IMR-90 (cell line): Measurements from ENCODE around the gene USP43. TPM values are rescaled to one million over a fixed set of nuclear protein-coding genes. Genes with fewer than 3 reads are reported as not detected.

Source experiments
- ATAC-seq: fragments of 200-7000 bp; cut with Tn5 transposase; 2 replicates; pipeline ENCODE4 v1.9.1; 2020; ENCODE audit warnings: low read depth, mild to moderate bottlenecking, moderate library complexity
- BruUV-seq: library from RNA; stranded (reverse); fragments of 400-500 nt; replicated peaks from 2 replicates; lab custom pipeline; 2021; lab: Mats Ljungman, UMichigan
- CTCF ChIA-PET: fragments of 300-600 bp; formaldehyde crosslinking; extraction: SDS; loops from one replicate; lab custom pipeline; 2021; ENCODE audit warnings: antibody characterized with exemption; lab: Yijun Ruan, JAX
- POLR2A ChIA-PET: fragments of 300-600 bp; sonication (Branson Sonifier 250); formaldehyde crosslinking; loops from one replicate; lab custom pipeline; 2022; ENCODE audit warnings: antibody characterized with exemption; ENCODE audit not compliant: unreplicated experiment; lab: Charles Lee
- DNase-seq: peaks from one replicate; pipeline ENCODE4 v3.0.0; 2013
- H2AFZ ChIP-seq: replicated peaks from 2 replicates; pipeline ENCODE3; 2013; ENCODE audit warnings: low read length, mild to moderate bottlenecking; ENCODE audit not compliant: poor library complexity
- H2AK5ac ChIP-seq: 2 replicates; pipeline ENCODE4 v1.6.1; 2013; ENCODE audit warnings: low read depth, low read length, inconsistent platforms
- H2AK9ac ChIP-seq: replicated peaks from 2 replicates; pipeline ENCODE3; 2013; ENCODE audit warnings: mild to moderate bottlenecking, low read depth, low read length, moderate library complexity; ENCODE audit not compliant: poor library complexity
- H2BK120ac ChIP-seq: 2 replicates; pipeline ENCODE4 v1.6.1; 2013; ENCODE audit warnings: low read depth, low read length, inconsistent platforms
- H2BK15ac ChIP-seq: 3 replicates; pipeline ENCODE4 v1.6.1; 2013; ENCODE audit warnings: low read depth, low read length, inconsistent platforms
- H2BK20ac ChIP-seq: 2 replicates; pipeline ENCODE4 v1.6.1; 2013; ENCODE audit warnings: low read depth, mild to moderate bottlenecking, inconsistent platforms, low read length, moderate library complexity
- H2BK5ac ChIP-seq: 2 replicates; pipeline ENCODE4 v1.6.1; 2013; ENCODE audit warnings: mild to moderate bottlenecking, low read depth, low read length, inconsistent platforms; ENCODE audit not compliant: poor library complexity, severe bottlenecking
- H3K14ac ChIP-seq: replicated peaks from 2 replicates; pipeline ENCODE4 v1.6.1; 2013; ENCODE audit warnings: low read depth, low read length, inconsistent platforms
- H3K18ac ChIP-seq: 2 replicates; pipeline ENCODE4 v1.6.1; 2013; ENCODE audit warnings: low read depth, low read length, control low read depth
- H3K23ac ChIP-seq: 2 replicates; pipeline ENCODE4 v1.6.1; 2013; ENCODE audit warnings: low read depth, low read length, inconsistent platforms
- H3K27ac ChIP-seq: 2 replicates; pipeline ENCODE4 v1.5.1; 2013; ENCODE audit warnings: mild to moderate bottlenecking, control low read depth, low read length; ENCODE audit not compliant: insufficient read depth
- H3K27me3 ChIP-seq: 2 replicates; pipeline ENCODE4 v1.6.1; 2013; ENCODE audit warnings: low read length; ENCODE audit not compliant: control insufficient read depth, insufficient read depth
- H3K36me3 ChIP-seq: 2 replicates; pipeline ENCODE4 v1.6.1; 2013; ENCODE audit warnings: low read length, mixed read lengths; ENCODE audit not compliant: control insufficient read depth, insufficient read depth
- H3K4ac ChIP-seq: 2 replicates; pipeline ENCODE4 v1.6.1; 2013; ENCODE audit warnings: low read depth, low read length, inconsistent platforms
- H3K4me1 ChIP-seq: 2 replicates; pipeline ENCODE4 v1.6.1; 2013; ENCODE audit warnings: low read length, mixed read lengths; ENCODE audit not compliant: control insufficient read depth, insufficient read depth
- H3K4me2 ChIP-seq: 2 replicates; pipeline ENCODE4 v1.6.1; 2013; ENCODE audit warnings: low read depth, mild to moderate bottlenecking, control low read depth, low read length, moderate library complexity
- H3K4me3 ChIP-seq: 2 replicates; pipeline ENCODE4 v1.5.1; 2013; ENCODE audit warnings: low read depth, mild to moderate bottlenecking, control low read depth, low read length, moderate library complexity; ENCODE audit not compliant: insufficient read depth
- H3K56ac ChIP-seq: 2 replicates; pipeline ENCODE4 v1.6.1; 2013; ENCODE audit warnings: low read length, inconsistent platforms; ENCODE audit not compliant: insufficient read depth; ENCODE audit errors: extremely low read depth
- H3K79me1 ChIP-seq, 2 experiments: 2 replicates each; pipeline ENCODE4 v1.6.1; 2013; ENCODE audit warnings: low read length in 2 of 2, inconsistent platforms in 1 of 2, low read depth in 1 of 2
- H3K9ac ChIP-seq: 2 replicates; pipeline ENCODE4 v1.6.1; 2013; ENCODE audit warnings: low read depth, low read length, control low read depth
- H3K9me1 ChIP-seq: 2 replicates; pipeline ENCODE4 v1.6.1; 2013; ENCODE audit warnings: low read length, inconsistent platforms; ENCODE audit not compliant: insufficient read depth
- H3K9me3 ChIP-seq: 2 replicates; pipeline ENCODE4 v1.6.1; 2013; ENCODE audit warnings: low read length; ENCODE audit not compliant: control insufficient read depth, insufficient read depth
- H4K20me1 ChIP-seq: 2 replicates; pipeline ENCODE4 v1.6.1; 2013; ENCODE audit warnings: low read length, inconsistent platforms; ENCODE audit not compliant: insufficient read depth
- H4K5ac ChIP-seq: 2 replicates; pipeline ENCODE4 v1.6.1; 2013; ENCODE audit warnings: mild to moderate bottlenecking, low read depth, low read length, control low read depth
- H4K8ac ChIP-seq, 2 experiments: 2 replicates each; pipeline ENCODE4 v1.6.1; 2013; ENCODE audit warnings: low read depth in 2 of 2, low read length in 2 of 2, control low read depth in 1 of 2, inconsistent platforms in 1 of 2
- H4K91ac ChIP-seq: 2 replicates; pipeline ENCODE4 v1.6.1; 2013; ENCODE audit warnings: low read depth, low read length, inconsistent platforms; ENCODE audit not compliant: insufficient read depth
- CEBPB ChIP-seq: IDR thresholded peaks from 2 replicates; pipeline ENCODE4 v1.6.1; 2012; ENCODE audit warnings: low read depth, low read length, improper control_type of control experiment
- NFE2L2 ChIP-seq: fragments of 150-350 bp; IDR thresholded peaks from 2 replicates; pipeline ENCODE4 v1.6.1; 2016; ENCODE audit warnings: low read depth, mild to moderate bottlenecking, low read length
- WGBS, 2 experiments: methylation state at CpG; one replicate each; pipeline versions ENCODE4 v1.1.5 to v1.1.7; 2013; ENCODE audit warnings: missing lambda C conversion rate in 2 of 2; ENCODE audit not compliant: insufficient read length in 1 of 2; ENCODE audit errors: extremely low coverage in 2 of 2; 5-methylcytosine and 5-hydroxymethylcytosine counted together
- dilution Hi-C: fragments of 300-500 bp; cut with HindIII; formaldehyde crosslinking; loops from one replicate; pipeline ENCODE4 v1.14.3; 2018; ENCODE audit warnings: low sequenced_read_pairs; ENCODE audit not compliant: unreplicated experiment
- in situ Hi-C: fragments of 300-500 bp; cut with MboI; formaldehyde crosslinking; loops from 3 replicates; pipeline ENCODE4 v1.14.3; 2019; ENCODE audit warnings: low sequenced_read_pairs, inconsistent platforms, mixed read lengths
- intact Hi-C: fragments of 100-400 bp; cut with micrococcal nuclease; formaldehyde crosslinking; loops from 2 replicates; pipeline ENCODE4 v1.10.0; 2022
- polyA plus RNA-seq, 3 experiments: library from polyadenylated mRNA; depleted of rRNA; stranded (reverse); fragments of >200 nt; gene quantifications; 2 replicates each; pipeline ENCODE4 v1.2.3, GENCODE V29; 2012; ENCODE audit warnings: low replicate concordance in 1 of 3
- total RNA-seq: library from RNA; depleted of rRNA; stranded (reverse); fragments of >200 nt; gene quantifications from 2 replicates; pipeline ENCODE4 v1.2.3, GENCODE V29; 2012

The USP43 gene
- total and polyA plus RNA-seq, 2 of the 4 experiments (the other 2 are of a cell fraction) = not detected

DNA sequence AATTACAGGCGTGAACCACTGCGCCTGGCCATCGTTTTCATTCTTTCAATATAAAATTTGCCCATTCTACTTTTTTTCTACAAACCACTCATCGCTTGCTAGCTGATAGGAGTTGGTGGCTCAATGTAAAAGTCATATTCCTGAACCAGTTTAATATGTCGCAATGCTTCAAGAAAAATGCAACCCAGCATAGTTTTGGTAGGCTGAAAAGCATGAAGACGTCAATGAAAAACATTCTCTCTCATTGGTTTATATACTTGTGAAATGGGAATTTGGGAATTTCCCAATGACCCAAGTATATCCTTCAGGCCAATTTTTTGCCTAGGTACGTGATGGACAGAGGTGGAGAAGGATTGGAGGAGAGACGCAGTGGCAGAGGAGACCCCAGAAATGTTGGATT is 26.9 kb downstream of the USP43 start:
- H4K5ac ChIP-seq = no peak overlapping the region
- no peaks in the 10 kb centered on the region for H3K79me1 ChIP-seq
- no peaks in the 10 kb centered on the region for H3K4me1 ChIP-seq
- no peak overlapping the region for H4K8ac ChIP-seq
- dilution Hi-C loops = no loop called here
- CTCF ChIA-PET = no interaction called here
- H3K4me3 ChIP-seq = no peak overlapping the region
- no peak overlapping the region for H2BK20ac ChIP-seq
- peaks cover 11% of the 10 kb centered on the region for H3K9me3 ChIP-seq
- no peak overlapping the region for H3K27ac ChIP-seq
- H3K4me2 ChIP-seq = no peak overlapping the region
- no peak overlapping the region for H3K18ac ChIP-seq
- H3K9me1 ChIP-seq = no peaks in the 10 kb centered on the region
- no peak overlapping the region for H2BK120ac ChIP-seq
- no peak overlapping the region for H2AK5ac ChIP-seq
- H3K27me3 ChIP-seq = no peaks in the 10 kb centered on the region
- no peaks in the 10 kb centered on the region for H3K36me3 ChIP-seq
- BruUV-seq = no TSS peak
- no peak overlapping the region for H2AK9ac ChIP-seq
- H2BK15ac ChIP-seq = no peak overlapping the region
- WGBS, 2 experiments = no CpG with 5 or more reads among the region's 8 CpGs
- no peak overlapping the region for H3K9ac ChIP-seq
- no peak overlapping the region for H2BK5ac ChIP-seq
- DNase-seq = no peak
- no peak overlapping the region for H3K4ac ChIP-seq
- POLR2A ChIA-PET = no interaction called here
- H4K20me1 ChIP-seq = no peaks in the 10 kb centered on the region
- H3K56ac ChIP-seq = no peak overlapping the region
- in situ Hi-C loops = no loop called here
- H2AFZ ChIP-seq = no peak overlapping the region
- no peak overlapping the region for H3K23ac ChIP-seq
- H4K91ac ChIP-seq = no peak overlapping the region
- intact Hi-C loops = no loop called here
- TF ChIP-seq CEBPB (peak; percentile 52; the same call in 1 of the 2 replicates), NFE2L2 (no peak)
- H3K14ac ChIP-seq = no peak overlapping the region
- ATAC-seq = no peak
